GM23338 (cell line): ENCODE measurements around the gene SUSD3. TPM values are rescaled to one million over a fixed set of nuclear protein-coding genes. Genes with fewer than 3 reads are reported as not detected.

ENCODE experiments used
- ATAC-seq: fragments of 200-7000 bp; cut with Tn5 transposase; 3 replicates; pipeline ENCODE4 v1.9.1; 2020
- DNase-seq: peaks from one replicate; pipeline ENCODE4 v3.0.0-alpha.2; 2015; ENCODE audit warnings: low spot score
- H2AFZ ChIP-seq: fragments of 200-600 bp; sonication (generic); 2 replicates; pipeline ENCODE4 v1.8.0; 2016; ENCODE audit warnings: antibody characterized with exemption, mild to moderate bottlenecking, moderate library complexity
- H3F3A ChIP-seq: fragments of 200-600 bp; sonication (generic); replicated peaks from 2 replicates; pipeline ENCODE4 v1.8.0; 2017; ENCODE audit warnings: antibody characterized with exemption, mixed run types, low read depth
- H3K27ac ChIP-seq: fragments of 200-600 bp; sonication (generic); 2 replicates; pipeline ENCODE4 v1.6.1; 2016; ENCODE audit warnings: low read depth
- H3K27me3 ChIP-seq: fragments of 200-600 bp; sonication (generic); 2 replicates; pipeline ENCODE4 v1.8.0; 2016; ENCODE audit warnings: mild to moderate bottlenecking, mixed run types, moderate library complexity; ENCODE audit not compliant: insufficient read depth
- H3K36me3 ChIP-seq: fragments of 200-600 bp; sonication (generic); 2 replicates; pipeline ENCODE4 v1.8.0; 2016; ENCODE audit warnings: mild to moderate bottlenecking; ENCODE audit not compliant: insufficient read depth
- H3K4me1 ChIP-seq: fragments of 200-600 bp; sonication (generic); 2 replicates; pipeline ENCODE4 v1.8.0; 2016; ENCODE audit warnings: mild to moderate bottlenecking, moderate library complexity; ENCODE audit not compliant: insufficient read depth
- H3K4me2 ChIP-seq: fragments of 200-600 bp; sonication (generic); 2 replicates; pipeline ENCODE4 v1.7.1; 2017; ENCODE audit warnings: mixed run types
- H3K4me3 ChIP-seq: fragments of 200-600 bp; sonication (generic); 2 replicates; pipeline ENCODE4 v1.6.1; 2016; ENCODE audit warnings: mixed run types
- H3K79me2 ChIP-seq: fragments of 200-600 bp; sonication (generic); replicated peaks from 2 replicates; pipeline ENCODE4 v1.8.0; 2017; ENCODE audit warnings: mild to moderate bottlenecking; ENCODE audit not compliant: insufficient read depth
- H3K9me2 ChIP-seq: fragments of 200-600 bp; sonication (generic); 2 replicates; pipeline ENCODE4 v1.8.0; 2017; ENCODE audit not compliant: insufficient read depth
- H4K20me1 ChIP-seq: fragments of 200-600 bp; sonication (generic); replicated peaks from 2 replicates; pipeline ENCODE4 v1.8.0; 2017; ENCODE audit warnings: mild to moderate bottlenecking; ENCODE audit not compliant: insufficient read depth
- H3K27ac Mint-ChIP-seq: 2 replicates; pipeline ENCODE4 v1.8.0; 2020; ENCODE audit warnings: inconsistent platforms, mild to moderate bottlenecking, moderate library complexity, mixed read lengths
- H3K27me3 Mint-ChIP-seq: 3 replicates; pipeline ENCODE4 v1.8.0; 2022; ENCODE audit warnings: low read depth, mild to moderate bottlenecking, moderate library complexity, mixed read lengths, inconsistent platforms; ENCODE audit not compliant: insufficient read depth, poor library complexity
- H3K36me3 Mint-ChIP-seq: 3 replicates; pipeline ENCODE4 v1.8.0; 2021; ENCODE audit warnings: low read depth, mild to moderate bottlenecking, inconsistent platforms, moderate library complexity, mixed read lengths
- H3K4me1 Mint-ChIP-seq: 3 replicates; pipeline ENCODE4 v1.8.0; 2020; ENCODE audit warnings: mild to moderate bottlenecking, inconsistent platforms, mixed read lengths
- H3K4me3 Mint-ChIP-seq: 3 replicates; pipeline ENCODE4 v1.8.0; 2021; ENCODE audit warnings: moderate library complexity, mild to moderate bottlenecking, inconsistent platforms, mixed read lengths
- H3K9me3 Mint-ChIP-seq: 3 replicates; pipeline ENCODE4 v1.8.0; 2020; ENCODE audit warnings: moderate library complexity, mild to moderate bottlenecking, inconsistent platforms, mixed read lengths
- CREB1 ChIP-seq: fragments of 250-450 bp; sonication (Bioruptor Pico); IDR thresholded peaks from 2 replicates; pipeline ENCODE4 v1.5.0; 2020; ENCODE audit warnings: low read depth, mild to moderate bottlenecking, moderate library complexity
- CTCF ChIP-seq, 2 experiments: fragments of 200-600 bp in 1 of 2; sonication (generic) in 1 of 2; conservative IDR thresholded peaks; 2 replicates each; pipeline versions ENCODE4 v1.5.1 to v1.6.1; 2016 to 2017; ENCODE audit warnings: antibody characterized with exemption in 2 of 2, low read depth in 2 of 2, mild to moderate bottlenecking in 2 of 2, moderate library complexity in 1 of 2
- ETS1 ChIP-seq: IDR thresholded peaks from 2 replicates; pipeline ENCODE4 v1.6.1; 2016; ENCODE audit warnings: antibody characterized with exemption
- EZH2 ChIP-seq: fragments of 200-600 bp; sonication (generic); IDR thresholded peaks from one replicate; pipeline ENCODE4 v1.8.0; 2017; ENCODE audit warnings: antibody characterized with exemption, mild to moderate bottlenecking, low read depth; ENCODE audit not compliant: unreplicated experiment
- EZH2phosphoT487 ChIP-seq: fragments of 200-600 bp; sonication (generic); IDR thresholded peaks from one replicate; pipeline ENCODE4 v1.8.1; 2018; ENCODE audit warnings: antibody characterized with exemption; ENCODE audit not compliant: unreplicated experiment
- JUNB ChIP-seq: IDR thresholded peaks from one replicate; pipeline ENCODE4 v1.6.1; 2016; ENCODE audit warnings: antibody characterized with exemption; ENCODE audit not compliant: unreplicated experiment
- NANOG ChIP-seq: IDR thresholded peaks from 2 replicates; pipeline ENCODE4 v1.6.1; 2016; ENCODE audit warnings: antibody characterized with exemption, borderline replicate concordance
- POLR2AphosphoS5 ChIP-seq: IDR thresholded peaks from 2 replicates; pipeline ENCODE4 v1.6.1; 2016; ENCODE audit warnings: antibody characterized with exemption, low read depth
- REST ChIP-seq: IDR thresholded peaks from one replicate; pipeline ENCODE4 v1.6.1; 2018; ENCODE audit warnings: antibody characterized with exemption; ENCODE audit not compliant: unreplicated experiment
- STAT1 ChIP-seq: IDR thresholded peaks from one replicate; pipeline ENCODE4 v1.6.1; 2016; ENCODE audit warnings: antibody characterized with exemption; ENCODE audit not compliant: unreplicated experiment
- ZNF114 ChIP-seq: fragments of 250-450 bp; sonication (Bioruptor Pico); IDR thresholded peaks from 2 replicates; pipeline ENCODE4 v1.5.0; 2020; ENCODE audit warnings: mild to moderate bottlenecking, moderate library complexity
- ZNF331 ChIP-seq: fragments of 250-450 bp; sonication (Bioruptor Pico); IDR thresholded peaks from 2 replicates; pipeline ENCODE4 v1.5.0; 2020; ENCODE audit warnings: low read depth, mild to moderate bottlenecking, moderate library complexity
- ZNF462 ChIP-seq: fragments of 250-450 bp; sonication (Bioruptor Pico); IDR thresholded peaks from 2 replicates; pipeline ENCODE4 v1.5.0; 2020; ENCODE audit warnings: mild to moderate bottlenecking, moderate library complexity
- polyA plus RNA-seq: library from polyadenylated mRNA; unstranded; fragments of >200 nt; fragmentation: Nextera tagmentation; extraction: Ambion mirVana; gene quantifications from 2 replicates; pipeline ENCODE4 v1.2.1, GENCODE V29; 2016
- total RNA-seq: library from RNA; depleted of rRNA; stranded (reverse); fragments of >200 nt; shearing (Covaris generic); gene quantifications from 2 replicates; pipeline ENCODE4 v1.2.3, GENCODE V29; 2014

Gene SUSD3
- total and polyA plus RNA-seq, 2 experiments from 2014 or later = 6.9 to 20.1 TPM

GRCh38 chr9:93128011-93128714 lies 69.7 kb downstream of the SUSD3 start:
- Mint-ChIP-seq H3K27me3 (peaks cover 7% of the 10 kb centered on the region), H3K27ac (no peak overlapping the region), H3K4me1 (peaks cover 37% of the 10 kb centered on the region), H3K4me3 (no peak overlapping the region), H3K9me3 (no peaks in the 10 kb centered on the region), H3K36me3 (peaks cover 5% of the 10 kb centered on the region; the same call in 2 of the 3 replicates)
- no peak overlapping the region for H3K4me2 ChIP-seq
- TF ChIP-seq ZNF114 (no peak), ZNF331 (CRISPR knock-in tag) (no peak), EZH2 (no peak), ZNF462 (CRISPR knock-in tag) (no peak), ETS1 (no peak), NANOG (no peak), POLR2AphosphoS5 (no peak), CREB1 (CRISPR knock-in tag) (no peak), CTCF (conservative IDR thresholded peaks at IDR 0.05; ENCODE audit: low read depth in 2 of 2) (no peak), STAT1 (no peak), REST (no peak), EZH2phosphoT487 (no peak), JUNB (no peak)
- H3F3A ChIP-seq = no peaks in the 10 kb centered on the region
- no peaks in the 10 kb centered on the region for H3K9me2 ChIP-seq
- 0 out of 2 replicates have a peak, but pooled peaks cover 6% of the 10 kb centered on the region for H3K79me2 ChIP-seq
- H2AFZ ChIP-seq = no peak overlapping the region
- ATAC-seq (no peak), DNase-seq (no peak)
- no peak overlapping the region for H3K4me3 ChIP-seq
- H3K36me3 ChIP-seq = no peaks in the 10 kb centered on the region
- peaks cover 16% of the 10 kb centered on the region for H3K4me1 ChIP-seq
- H4K20me1 ChIP-seq = 0 out of 2 replicates have a peak, but pooled peaks cover 8% of the 10 kb centered on the region
- H3K27me3 ChIP-seq = no peaks in the 10 kb centered on the region
- H3K27ac ChIP-seq = no peak overlapping the region
